IPS DF 4.7 (cell line): ENCODE measurements around the gene ADAMTS14.
"Not testable (repeated sequence)": the region's sequence is repeated elsewhere in the genome, so short reads cannot be mapped to it uniquely, and the experiment has no call there.

ENCODE experiments used
- DNase-seq: peaks from one replicate; pipeline ENCODE4 v3.0.0-alpha.2; 2013; ENCODE audit warnings: low spot score; ENCODE audit errors: extremely low read depth

The ADAMTS14 gene

DNA sequence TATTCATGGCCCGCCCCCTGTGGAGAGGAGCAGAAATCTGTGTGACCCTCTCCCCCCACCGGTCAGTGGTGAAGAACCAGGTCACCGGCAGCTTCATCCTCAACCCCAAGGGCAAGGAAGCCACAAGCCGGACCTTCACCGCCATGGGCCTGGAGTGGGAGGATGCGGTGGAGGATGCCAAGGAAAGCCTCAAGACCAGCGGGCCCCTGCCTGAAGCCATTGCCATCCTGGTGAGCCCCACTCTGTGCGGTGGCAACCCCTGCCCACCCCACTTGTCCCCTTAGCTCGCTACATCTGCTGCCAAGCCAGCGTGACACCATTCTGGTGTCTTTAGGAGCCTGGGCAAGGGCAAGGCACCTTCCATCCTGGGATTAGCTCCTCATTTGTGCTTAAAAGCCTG lies 77.5 kb downstream of the ADAMTS14 start:
- DNase-seq = no peak

DNA sequence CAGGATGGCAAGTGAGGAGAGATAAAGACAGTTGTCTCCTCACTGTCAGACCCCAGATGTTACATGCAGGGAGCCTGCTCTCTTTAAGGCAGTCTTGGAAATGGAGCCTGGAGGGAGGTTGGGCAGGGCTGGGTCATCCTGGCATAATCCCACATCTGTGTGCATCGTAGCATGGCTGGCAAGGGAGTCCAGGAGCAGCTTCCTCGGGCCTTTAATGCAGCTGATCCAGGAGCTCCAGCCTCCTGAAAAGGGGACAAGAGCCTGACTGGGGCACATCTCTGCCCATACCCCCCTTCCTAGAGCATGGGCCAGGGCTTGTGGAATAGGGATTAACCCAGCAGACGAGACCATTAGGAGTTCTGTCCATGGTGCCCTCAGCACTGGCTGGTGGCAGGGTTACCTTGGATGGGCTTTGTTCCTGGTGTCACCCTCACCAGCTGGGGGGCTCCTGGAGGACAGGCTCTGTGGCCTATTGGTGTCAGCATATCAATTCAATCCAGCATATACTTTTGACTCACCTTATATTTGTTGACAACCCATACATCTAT lies 77.9 kb downstream of the ADAMTS14 start:
- DNase-seq = no peak

DNA sequence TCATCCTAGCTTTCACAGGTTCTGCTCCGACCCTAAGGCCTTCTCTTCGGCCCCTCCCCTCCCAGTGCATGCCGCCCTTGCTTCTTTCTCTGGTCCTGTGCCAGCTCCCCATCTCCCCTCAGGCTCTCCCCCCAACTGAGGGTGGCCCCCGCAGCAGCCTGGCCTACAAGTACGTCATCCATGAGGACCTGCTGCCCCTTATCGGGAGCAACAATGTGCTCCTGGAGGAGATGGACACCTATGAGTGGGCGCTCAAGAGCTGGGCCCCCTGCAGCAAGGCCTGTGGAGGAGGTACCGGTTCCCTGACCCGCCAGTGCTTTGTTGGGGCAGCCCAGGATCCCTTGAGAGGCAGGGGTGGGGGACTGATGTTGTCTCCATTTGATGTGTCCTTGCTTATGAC lies 79.0 kb downstream of the ADAMTS14 start:
- no peak for DNase-seq

DNA sequence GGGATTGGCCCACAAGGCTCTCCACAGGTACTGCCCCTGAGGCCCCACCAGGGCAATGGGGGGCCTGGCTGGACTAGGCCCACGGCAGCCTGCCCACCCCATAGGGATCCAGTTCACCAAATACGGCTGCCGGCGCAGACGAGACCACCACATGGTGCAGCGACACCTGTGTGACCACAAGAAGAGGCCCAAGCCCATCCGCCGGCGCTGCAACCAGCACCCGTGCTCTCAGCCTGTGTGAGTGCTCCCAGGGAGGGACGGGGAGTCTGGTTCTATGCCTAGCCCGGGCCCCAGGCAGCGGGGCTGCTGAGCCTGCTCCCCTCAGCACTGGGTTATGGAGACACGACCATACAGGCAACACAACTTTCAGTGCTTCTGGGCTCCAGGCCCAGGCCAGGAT lies 79.7 kb downstream of the ADAMTS14 start:
- DNase-seq = no peak

DNA sequence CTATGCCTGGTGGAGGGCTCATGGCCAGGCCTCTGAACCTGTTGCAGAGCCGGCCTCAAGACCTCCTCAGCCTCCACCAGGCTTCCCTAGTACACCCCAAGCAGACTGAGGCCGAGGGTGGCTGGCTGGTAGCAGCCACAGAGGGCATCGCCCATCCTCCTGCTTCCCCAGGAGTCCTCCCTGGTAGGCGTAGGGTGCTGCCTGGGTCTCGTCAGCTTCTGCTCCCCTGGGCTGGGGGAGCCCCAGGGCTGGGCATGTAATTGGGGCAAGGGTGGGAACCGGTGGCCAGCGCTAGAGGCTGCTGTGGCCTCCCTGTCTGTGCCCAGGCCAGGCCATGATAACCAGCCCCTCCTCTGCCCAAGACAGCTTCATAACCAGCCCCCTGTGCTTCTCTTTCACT lies 80.3 kb downstream of the ADAMTS14 start:
- DNase-seq = no peak

DNA sequence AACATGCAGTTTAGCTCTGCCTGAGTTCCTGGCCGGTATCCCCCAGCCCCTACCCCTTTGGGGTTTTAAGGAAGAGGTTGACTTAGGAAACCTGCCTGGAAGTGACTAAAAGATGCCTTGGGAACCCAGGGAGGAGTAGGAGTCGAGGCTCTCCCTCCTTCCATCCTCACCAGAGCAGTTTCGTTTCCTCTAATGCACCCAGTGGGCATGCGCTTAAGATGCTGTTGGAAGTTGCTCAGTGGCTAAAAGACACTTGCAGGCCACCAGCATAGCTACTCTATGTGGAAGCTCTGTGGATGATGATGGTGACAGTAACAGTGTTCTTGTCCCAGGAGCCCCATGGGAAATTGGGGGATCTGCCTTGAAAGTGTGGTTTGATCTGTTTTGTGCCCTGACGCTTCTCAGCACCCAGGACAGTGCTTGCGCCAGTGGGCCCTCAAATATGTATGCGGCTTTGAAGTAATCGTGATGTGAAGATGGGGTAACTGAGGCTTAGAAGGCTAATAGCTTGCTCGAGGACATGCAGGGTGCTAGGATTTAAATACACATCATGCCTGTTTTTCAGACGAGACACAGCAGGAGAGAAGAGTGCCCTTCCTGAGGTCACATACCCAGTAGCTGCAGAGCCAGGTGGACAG lies 80.8 kb downstream of the ADAMTS14 start:
- DNase-seq = no peak

DNA sequence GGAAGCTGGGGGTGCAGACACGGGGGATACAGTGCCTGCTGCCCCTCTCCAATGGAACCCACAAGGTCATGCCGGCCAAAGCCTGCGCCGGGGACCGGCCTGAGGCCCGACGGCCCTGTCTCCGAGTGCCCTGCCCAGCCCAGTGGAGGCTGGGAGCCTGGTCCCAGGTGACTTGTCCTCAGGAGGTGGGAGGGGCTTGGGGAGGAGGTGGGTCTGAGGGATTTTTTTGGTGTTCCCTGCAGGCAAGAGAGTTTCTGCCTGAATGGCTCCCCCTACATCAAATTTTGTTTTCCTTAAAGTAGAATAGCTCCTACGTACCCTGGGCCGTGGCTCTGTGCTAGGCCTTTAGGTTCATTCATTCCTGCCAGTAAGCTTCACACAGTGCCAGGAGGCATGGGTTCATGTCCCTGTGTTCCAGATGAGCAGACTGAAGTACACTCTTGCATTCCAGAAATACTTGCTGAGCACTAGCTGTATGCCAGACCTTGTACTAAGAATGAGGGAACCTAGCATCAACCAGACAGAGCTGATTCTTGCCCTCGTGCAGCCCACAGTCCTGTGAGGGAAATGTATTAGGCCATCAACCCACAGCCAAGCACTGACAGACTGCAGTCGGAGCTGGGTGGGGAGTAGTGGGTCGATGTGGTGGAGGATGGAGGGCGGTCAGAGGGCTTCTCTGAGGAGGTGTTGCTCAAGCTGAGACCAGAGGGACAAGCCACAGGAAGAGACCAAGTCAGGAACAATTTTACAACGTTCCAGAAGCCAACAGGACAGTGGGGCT lies 81.7 kb downstream of the ADAMTS14 start:
- no peak for DNase-seq

DNA sequence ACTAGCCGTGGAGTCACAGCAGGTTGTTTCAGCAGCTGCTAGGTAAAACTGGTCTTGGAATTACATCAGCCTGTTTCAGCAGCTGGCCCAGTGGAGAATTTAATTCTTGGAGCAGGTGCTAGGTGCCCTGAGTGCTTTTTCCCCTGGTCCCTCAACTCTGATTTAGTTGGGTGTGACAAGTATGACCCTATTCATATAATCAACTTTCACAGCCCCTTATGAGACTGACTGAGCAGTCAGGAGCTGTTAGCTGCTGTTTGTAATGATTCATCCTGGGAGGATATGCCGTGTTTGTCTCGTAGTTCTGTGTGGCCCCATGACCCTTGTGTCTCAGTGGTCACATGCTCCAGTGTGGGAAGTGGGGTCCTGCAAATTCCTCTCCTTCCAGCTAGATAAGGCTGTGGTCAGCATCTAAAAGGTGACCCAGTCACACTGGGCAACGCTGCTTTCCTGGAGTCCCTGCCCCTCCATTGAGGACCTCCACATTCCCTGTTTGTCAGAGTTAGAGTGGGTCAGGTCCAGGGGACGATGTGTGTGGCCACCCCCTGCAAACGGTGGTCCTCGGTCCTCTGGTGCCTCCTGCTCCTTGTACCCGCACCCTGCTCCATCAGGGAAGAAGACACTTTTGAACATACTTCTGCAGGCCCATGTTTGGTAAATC lies 84.5 kb downstream of the ADAMTS14 start:
- DNase-seq = no peak

DNA sequence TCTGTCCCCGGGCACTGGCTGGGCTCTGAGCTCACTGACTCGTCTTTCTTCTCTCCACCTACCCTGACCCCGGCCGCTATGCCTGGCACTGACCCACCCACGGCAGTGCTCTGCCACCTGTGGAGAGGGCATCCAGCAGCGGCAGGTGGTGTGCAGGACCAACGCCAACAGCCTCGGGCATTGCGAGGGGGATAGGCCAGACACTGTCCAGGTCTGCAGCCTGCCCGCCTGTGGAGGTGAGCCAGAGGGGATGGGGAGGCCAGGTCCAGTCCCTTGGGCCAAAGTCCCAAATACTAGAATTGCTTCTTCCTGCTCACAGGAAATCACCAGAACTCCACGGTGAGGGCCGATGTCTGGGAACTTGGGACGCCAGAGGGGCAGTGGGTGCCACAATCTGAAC lies 85.5 kb downstream of the ADAMTS14 start:
- DNase-seq = no peak

DNA sequence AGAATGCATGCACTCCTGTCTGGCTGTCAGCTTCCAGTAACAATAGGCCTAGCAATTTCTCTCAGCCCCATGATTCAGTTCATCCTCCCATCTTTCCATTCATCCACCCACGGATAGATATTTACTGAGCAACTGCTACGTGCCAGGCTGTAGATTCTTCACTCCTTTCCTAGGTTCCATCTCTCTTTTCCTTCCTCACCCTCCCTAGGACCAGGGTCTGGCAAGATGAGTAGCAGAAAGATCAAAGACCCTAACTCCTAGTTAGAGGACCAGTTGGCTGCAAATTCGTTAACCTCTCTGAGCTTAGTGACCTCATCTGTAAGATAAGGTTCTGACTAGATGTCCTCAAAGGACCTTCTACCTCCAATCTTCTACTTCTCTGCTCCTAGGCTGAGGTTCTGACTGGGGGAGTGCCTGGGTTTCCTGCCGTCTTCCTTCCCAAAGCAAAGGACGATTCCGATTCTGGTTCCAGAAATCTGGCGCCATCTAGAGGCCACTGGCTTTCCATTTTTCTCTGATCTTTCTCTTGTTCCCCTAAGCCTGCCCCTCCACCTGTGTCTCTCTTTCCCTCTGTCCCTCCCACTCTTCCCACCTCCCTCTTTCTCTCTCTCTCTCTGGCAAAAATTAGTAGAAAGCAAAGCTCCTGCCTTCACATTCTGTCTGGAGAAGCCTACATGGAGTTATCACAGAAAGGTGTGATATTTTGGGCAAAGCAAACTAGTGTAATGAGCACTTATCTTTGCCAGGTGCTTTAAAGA lies 86.6 kb downstream of the ADAMTS14 start:
- peak; percentile 91 for DNase-seq

DNA sequence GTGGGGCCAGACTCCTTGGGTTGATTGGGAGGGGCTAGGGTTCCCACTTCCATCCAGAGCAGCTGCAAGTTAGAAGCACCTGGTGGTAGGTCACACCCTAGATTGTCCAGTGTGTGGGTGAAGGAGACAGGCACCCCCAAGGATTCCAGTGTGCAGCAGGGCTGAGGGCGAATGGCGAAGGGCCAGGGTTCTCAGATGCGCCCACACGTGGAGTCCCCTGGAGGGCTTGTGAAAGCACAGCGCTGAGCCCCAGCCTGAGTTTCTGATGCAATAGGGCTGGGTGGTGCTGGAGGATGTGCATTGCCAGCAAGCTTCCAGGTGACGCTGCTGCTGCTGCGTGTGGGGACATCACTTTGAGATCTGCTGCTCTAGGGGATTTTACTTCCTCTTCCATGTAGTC lies 87.5 kb downstream of the ADAMTS14 start:
- no peak for DNase-seq

DNA sequence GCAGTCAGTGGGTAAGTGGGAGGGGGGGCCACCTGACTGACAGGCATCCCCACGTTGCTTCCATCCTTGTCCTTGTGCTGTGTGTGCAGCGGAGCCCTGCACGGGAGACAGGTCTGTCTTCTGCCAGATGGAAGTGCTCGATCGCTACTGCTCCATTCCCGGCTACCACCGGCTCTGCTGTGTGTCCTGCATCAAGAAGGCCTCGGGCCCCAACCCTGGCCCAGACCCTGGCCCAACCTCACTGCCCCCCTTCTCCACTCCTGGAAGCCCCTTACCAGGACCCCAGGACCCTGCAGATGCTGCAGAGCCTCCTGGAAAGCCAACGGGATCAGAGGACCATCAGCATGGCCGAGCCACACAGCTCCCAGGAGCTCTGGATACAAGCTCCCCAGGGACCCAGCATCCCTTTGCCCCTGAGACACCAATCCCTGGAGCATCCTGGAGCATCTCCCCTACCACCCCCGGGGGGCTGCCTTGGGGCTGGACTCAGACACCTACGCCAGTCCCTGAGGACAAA lies 88.0 kb downstream of the ADAMTS14 start:
- DNase-seq = no peak

DNA sequence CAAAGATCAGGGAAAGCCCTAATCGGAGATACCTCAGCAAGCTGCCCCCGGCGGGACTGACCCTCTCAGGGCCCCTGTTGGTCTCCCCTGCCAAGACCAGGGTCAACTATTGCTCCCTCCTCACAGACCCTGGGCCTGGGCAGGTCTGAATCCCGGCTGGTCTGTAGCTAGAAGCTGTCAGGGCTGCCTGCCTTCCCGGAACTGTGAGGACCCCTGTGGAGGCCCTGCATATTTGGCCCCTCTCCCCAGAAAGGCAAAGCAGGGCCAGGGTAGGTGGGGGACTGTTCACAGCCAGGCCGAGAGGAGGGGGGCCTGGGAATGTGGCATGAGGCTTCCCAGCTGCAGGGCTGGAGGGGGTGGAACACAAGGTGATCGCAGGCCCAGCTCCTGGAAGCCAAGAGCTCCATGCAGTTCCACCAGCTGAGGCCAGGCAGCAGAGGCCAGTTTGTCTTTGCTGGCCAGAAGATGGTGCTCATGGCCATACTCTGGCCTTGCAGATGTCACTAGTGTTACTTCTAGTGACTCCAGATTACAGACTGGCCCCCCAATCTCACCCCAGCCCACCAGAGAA lies 88.8 kb downstream of the ADAMTS14 start:
- no peak for DNase-seq

DNA sequence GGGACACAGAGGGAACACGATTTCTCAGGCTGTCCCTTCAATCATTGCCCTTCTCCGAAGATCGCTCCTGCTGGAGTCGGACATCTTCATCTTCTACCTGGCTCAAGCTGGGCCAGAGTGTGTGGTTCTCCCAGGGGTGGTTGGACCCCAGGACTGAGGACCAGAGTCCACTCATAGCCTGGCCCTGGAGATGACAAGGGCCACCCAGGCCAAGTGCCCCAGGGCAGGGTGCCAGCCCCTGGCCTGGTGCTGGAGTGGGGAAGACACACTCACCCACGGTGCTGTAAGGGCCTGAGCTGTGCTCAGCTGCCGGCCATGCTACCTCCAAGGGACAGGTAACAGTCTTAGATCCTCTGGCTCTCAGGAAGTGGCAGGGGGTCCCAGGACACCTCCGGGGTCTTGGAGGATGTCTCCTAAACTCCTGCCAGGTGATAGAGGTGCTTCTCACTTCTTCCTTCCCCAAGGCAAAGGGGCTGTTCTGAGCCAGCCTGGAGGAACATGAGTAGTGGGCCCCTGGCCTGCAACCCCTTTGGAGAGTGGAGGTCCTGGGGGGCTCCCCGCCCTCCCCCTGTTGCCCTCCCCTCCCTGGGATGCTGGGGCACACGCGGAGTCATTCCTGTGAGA lies 89.5 kb downstream of the ADAMTS14 start:
- no peak for DNase-seq

DNA sequence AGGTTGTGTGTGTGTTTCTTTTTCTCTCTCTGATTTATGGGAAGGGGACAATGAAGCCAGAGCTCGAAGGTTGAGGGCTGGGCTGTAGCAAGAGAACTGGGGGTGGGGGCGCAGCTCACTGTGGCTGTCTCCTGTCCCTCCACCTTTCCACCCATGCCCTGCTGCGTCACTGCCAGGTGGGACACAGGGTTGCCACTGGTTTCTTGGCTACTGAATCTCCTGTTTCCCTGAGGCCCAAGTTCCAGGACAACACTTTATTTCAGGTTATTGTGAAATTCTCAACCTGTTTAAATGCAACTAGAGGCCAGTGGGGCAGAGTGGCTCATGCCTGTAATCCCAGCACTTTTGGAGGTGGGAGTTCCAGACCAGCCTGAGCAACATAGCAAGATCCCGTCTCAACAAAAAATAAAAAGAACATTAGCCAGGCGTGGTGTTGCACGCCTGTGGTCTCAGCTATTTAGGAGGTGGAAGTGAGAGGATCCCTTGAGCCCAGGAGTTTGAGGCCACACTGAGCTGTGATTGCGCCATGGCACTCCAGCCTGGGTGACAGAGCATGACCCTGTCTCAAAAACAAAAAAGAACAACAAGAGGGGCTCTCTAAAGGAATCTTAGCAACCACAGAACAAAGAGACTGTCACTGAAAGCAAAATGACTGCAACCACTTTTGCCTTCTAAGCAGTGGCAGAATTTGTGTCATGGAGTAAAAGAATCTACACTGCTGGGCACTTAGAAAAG lies 90.3 kb downstream of the ADAMTS14 start:
- no peak for DNase-seq

DNA sequence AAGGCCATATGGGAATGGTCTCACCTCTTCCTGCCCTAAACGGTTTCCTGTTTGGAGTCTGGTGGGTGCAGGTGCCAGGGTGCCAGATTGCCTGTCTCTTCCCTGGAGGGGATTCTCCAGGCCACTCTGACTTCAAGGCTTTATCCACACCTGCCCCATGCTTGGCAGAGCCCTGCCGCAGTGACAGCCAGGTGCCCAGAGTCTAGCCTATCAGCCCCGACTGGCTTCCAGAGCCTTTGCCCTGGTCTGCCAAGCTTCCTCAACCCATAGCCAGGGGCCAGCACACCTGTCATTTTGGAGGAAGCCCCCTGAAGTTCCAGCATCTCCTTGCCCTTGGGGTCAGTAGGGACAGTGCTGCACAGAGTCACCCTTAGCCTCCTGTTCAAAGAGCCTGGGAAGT lies 91.3 kb downstream of the ADAMTS14 start:
- DNase-seq = no peak

DNA sequence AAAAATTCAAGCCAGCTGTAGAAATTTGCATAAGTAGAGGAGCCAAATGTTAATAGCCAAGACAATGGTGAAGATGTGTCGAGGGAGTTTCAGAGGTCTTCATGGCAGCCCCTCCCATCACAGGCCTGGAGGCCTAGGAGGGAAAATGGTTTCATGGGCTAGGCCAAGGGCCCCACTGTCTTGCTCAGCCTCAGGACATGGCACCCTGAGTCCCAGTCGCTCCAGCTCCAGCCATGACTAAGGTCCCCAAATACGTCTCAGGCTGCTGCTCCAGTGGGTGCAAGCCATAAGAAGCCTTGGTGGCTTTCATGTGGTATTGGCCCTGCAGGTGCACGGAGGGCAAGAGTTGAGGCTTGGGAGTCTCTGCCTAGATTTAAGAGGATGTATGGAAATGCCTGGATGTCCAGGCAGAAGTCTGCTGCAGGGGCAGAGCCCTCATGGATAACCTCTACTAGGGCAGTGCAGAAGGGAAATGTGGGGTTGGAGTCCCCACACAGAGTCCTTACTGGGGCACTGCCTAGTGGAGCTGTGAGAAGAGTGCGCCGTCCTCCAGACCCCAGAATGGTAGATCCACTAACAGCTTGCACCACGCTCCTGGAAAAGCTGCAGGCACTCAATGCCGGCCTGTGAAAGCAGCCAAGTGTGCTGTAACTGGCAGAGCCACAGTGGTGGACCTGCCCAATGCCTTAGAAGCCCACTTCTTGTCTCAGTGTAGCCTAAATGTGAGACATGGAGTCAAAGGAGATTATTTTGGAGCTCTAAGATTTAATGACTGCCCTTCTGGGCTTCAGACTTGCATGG lies 93.7 kb downstream of the ADAMTS14 start:
- no peak for DNase-seq

DNA sequence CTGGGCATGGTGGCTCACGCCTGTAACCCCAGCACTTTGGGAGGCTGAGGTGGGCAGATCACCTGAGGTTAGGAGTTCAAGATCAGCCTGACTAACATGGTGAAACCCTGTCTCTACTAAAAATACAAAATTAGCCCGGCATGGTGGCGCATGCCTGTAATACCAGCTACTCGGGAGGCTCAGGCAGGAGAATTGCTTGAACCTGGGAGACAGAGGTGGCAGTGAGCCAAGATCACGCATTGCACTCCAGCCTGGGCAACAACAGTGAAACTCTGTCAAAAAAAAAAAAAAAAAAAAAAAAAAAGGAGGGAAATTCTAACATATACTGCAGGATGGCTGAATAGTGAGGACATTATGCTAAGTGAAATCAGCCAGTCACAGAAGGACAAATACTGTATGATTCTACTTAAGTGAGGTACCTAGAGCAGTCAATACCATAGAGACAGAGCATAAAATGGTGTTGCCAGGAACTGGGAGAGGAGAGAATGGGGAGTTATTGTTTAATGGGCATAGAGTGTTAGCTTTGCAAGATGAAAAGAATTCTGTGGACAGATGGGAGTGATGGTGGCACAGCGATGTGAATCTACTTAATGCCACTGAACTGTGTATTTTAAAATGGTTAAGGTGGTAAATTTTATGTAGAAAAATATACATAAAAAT lies 95.8 kb downstream of the ADAMTS14 start:
- DNase-seq = not testable (repeated sequence)

DNA sequence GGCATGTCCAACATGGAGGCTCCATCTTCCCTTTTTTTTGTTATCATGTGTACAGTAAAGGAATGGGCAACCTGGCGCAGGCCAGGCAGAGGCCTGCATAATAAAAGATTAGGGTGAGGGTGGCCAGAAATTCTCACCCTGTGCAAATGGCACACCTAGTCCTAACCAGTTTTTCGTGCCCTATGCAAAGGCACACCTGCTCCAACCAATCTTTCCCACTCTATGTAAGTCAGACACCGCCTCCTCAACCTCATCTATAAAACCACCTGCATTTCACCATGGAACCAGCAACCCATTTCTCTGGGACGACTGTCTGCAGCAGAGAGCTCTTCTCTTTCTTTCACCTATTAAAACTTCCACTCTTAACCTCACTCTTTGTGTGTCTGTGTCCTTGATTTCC lies 96.8 kb downstream of the ADAMTS14 start:
- DNase-seq = no peak
